ENCODE measurements around the gene PARD3B.

- TF ChIP-seq, protein P1, sequence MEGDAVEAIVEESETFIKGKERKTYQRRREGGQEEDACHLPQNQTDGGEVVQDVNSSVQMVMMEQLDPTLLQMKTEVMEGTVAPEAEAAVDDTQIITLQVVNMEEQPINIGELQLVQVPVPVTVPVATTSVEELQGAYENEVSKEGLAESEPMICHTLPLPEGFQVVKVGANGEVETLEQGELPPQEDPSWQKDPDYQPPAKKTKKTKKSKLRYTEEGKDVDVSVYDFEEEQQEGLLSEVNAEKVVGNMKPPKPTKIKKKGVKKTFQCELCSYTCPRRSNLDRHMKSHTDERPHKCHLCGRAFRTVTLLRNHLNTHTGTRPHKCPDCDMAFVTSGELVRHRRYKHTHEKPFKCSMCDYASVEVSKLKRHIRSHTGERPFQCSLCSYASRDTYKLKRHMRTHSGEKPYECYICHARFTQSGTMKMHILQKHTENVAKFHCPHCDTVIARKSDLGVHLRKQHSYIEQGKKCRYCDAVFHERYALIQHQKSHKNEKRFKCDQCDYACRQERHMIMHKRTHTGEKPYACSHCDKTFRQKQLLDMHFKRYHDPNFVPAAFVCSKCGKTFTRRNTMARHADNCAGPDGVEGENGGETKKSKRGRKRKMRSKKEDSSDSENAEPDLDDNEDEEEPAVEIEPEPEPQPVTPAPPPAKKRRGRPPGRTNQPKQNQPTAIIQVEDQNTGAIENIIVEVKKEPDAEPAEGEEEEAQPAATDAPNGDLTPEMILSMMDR (IDR thresholded peaks at IDR 0.05): no peak
- TF ChIP-seq POLR2A (IDR thresholded peaks at IDR 0.05): no peak
Observed at GRCh38 chr2:205199165-205199850, 654.0 kb downstream of the PARD3B start.
